VCaP (cell line): ENCODE results near the gene TRIM73.
A peak's percentile ranks its signal among the peaks of the same experiment; 100 is the strongest.
"Not testable (repeated sequence)": the region's sequence is repeated elsewhere in the genome, so short reads cannot be mapped to it uniquely, and the experiment has no call there.

Experiments
- H3K27ac ChIP-seq: fragments of 450-650 bp; 2 replicates; pipeline ENCODE4 v1.5.1; 2017
- CTCF ChIP-seq: fragments of 450-650 bp; conservative IDR thresholded peaks from 2 replicates; pipeline ENCODE4 v1.5.1; 2017; ENCODE audit warnings: mild to moderate bottlenecking, moderate library complexity

Gene TRIM73

DNA sequence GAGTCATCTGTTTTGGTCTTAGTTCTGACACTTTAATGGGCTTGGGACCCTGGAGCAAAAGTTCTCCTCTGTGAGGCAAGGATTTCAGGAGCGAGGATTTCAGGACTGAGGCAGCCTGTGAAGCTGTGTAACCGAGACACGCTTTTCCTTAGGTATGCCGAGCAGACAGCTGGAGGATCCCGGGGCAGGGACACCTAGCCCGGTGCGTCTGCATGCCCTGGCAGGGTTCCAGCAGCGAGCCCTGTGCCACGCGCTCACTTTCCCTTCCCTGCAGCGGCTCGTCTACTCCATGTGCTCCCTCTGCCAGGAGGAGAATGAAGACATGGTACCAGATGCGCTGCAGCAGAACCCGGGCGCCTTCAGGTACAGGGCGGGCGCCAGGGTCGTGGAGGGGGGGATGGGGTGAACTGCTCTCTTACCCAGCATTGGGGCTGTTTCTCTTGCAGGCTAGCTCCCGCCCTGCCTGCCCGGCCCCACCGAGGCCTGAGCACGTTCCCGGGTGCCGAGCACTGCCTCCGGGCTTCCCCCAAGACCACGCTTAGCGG, 20.5 kb downstream of the TRIM73 start:
- H3K27ac ChIP-seq: not testable (repeated sequence)

DNA sequence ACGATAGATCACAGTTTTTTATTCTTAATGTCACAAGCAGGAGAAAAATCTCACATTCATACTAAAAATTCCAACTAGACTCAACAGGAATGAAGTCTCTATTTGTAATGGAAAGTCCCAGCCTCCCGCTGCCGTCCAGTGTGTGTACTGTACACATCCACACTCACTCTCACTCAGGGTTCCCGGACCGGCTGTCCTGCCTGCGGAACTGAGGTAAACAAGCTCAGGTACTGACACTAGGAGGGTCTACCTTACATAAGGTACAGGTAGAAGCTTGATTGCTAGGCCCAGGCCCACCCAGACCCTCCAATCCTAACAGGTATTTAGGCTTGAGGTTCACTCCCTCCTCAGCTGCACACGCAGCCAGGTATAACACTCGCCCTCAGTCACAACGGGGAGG, 21.4 kb downstream of the TRIM73 start:
- not testable (repeated sequence) for H3K27ac ChIP-seq

DNA sequence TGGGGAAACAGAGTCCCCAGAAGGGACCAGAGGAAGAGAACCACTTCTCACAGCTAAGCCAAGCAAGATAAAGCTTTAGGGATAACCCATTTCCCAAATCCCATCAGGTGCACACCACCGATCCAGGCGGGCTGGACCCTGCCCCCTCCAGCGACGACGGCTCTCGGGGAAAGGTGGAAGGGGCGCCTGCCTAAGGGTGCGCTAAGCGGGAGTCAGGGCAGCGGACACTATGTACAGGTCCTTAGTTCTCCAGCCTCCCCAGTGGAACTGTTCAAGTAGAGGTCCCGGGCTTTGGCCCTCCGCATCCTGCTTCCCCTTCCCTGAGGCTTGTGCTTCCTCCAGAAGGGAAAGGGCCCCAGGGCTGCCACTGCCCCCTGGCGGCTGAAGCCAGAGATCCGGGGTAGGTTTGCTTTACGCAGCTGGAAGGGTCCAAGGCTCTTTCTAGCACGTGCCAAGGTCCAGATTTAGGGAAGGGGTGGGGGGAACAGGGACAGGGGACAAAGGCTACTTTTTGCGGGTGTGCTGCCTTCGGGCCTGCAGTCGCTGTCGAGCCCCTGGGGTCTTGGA, 22.9 kb downstream of the TRIM73 start:
- not testable (repeated sequence) for H3K27ac ChIP-seq
- 0 out of 2 replicates have a peak, but pooled peaks have one; percentile 19 for TF ChIP-seq CTCF

DNA sequence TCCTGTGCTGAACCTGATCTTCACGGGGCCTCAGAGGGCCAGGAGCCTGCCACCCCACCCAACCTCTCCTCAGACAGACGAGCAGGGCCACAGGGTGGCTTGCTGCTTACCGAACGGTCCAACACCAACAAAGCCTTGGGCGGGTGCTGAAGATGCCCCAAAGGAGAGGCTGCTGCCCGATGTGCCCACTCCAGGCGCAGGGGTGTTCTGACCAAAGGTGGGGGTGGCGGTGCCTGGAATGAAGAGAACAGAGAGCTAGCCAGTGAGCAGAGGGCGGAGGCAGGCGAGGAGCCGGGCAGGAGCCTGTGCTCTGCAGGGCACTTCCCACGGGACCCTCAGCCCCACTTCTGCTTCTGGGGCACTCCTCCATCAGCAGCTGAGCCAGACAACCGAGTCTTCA, 23.8 kb downstream of the TRIM73 start:
- not testable (repeated sequence) for H3K27ac ChIP-seq

- H3K27ac ChIP-seq: not testable (repeated sequence)
Observed at GRCh38 chr7:75419693-75420092, 24.3 kb downstream of the TRIM73 start.

DNA sequence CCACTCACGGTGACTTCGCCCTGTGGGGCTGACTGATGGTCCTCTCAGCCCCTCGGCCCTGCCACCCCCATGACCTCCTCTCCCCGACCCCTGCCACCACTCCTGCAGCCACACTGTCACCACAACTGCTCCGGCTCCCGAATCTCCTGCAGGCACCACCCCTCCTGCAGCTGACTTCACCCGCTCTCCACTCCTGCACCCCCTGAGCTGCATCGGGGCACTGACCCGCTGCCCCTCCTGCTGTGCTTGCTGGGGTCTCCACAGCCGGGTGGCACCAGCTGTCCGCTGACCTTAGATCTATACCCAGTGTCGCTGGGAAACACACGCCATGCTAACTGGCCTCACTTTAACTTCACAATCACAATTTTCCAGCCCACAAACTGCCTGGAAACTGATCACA, 24.7 kb downstream of the TRIM73 start:
- not testable (repeated sequence) for H3K27ac ChIP-seq

- not testable (repeated sequence) for H3K27ac ChIP-seq
Observed at GRCh38 chr7:75421798-75422710, 26.6 kb downstream of the TRIM73 start.

DNA sequence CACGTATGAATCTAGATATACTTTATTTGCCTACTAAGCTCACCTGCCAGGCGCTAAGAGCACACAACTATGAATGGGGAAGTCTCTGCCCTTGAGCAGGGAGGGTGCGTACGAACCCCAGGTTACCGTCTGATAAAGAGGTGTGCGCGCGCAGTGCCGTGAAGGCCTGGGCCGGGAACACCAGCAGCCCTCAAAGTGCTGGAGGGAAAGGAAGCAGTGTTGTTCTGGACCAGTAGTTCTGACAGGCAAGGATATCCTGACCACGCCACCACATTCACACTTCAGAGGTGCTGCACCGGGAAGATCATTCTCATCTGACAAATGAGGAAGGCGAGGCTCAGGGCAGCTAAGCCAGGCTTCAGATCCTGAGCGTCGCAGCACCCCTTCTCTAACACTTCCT, 28.1 kb downstream of the TRIM73 start:
- H3K27ac ChIP-seq: not testable (repeated sequence)

GRCh38 chr7:75439000-75439399, 43.6 kb downstream of the TRIM73 start:
- H3K27ac ChIP-seq: not testable (repeated sequence)

DNA sequence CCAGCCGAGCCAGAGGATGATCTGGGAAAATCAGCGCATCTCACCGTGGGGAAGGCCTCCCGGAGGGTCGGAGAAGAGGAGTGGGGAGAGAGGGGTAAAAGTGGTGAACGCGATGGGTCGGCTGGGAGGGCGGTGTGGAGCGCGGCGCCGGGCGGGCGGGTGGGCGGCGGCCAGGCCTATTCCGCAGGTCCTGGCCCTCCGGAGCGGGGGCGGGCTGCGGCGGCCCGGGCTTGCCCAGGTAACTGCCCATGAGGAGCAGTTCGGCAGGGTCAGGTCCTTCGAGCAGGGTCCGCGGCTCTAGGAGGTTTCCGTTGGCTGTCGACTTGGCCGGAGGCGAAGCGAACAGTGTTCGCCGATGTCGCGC, 46.7 kb downstream of the TRIM73 start:
- peak overlapping the region; percentile 49 for H3K27ac ChIP-seq

- H3K27ac ChIP-seq: peak overlapping the region; percentile 49
Observed at GRCh38 chr7:75442465-75443111, 47.2 kb downstream of the TRIM73 start.

DNA sequence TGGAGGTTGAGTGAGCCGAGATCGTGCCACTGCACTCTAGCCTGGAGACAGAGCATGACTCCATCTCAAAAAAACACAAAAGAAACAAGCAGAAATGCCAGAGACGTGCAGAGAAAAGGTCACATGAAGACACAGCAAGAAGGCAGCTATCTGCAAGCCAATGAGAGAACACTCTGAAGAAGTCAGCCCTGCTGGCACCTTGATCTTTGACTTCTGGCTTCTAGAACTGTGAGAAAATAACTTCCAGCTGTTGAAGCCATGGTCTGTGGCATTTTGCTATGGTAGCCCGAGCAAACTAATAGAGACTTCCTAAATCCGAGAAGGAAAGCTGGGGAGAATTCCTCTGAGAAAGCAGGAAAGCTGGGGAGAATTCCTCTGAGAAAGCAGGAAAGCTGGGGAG, 54.5 kb downstream of the TRIM73 start:
- not testable (repeated sequence) for H3K27ac ChIP-seq

DNA sequence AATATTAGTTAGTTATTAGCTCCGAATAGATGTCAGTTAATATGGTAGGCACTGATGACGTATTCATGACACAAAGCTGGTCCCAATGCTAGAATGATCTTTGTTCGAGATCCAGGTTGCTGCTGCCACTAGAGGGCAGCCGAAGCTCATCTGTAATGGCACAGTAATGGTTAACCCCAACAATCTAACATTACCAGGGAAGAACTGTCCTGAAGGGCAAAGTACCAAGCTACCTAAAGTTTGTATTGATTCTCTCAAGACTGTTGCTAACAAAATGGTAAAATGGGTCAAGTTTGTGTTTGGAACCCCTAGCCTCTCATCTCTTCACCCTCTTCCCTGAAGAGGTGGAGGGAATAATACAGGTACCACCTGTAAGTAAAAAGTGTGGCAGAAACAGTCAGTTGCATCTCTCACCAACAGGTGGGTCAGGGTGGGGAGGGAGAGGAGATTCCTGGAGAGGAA, 57.1 kb downstream of the TRIM73 start:
- not testable (repeated sequence) for H3K27ac ChIP-seq
- TF ChIP-seq CTCF: peak; percentile 36; the same call in 1 of the 2 replicates
